Measurements from ENCODE around the gene MGA. TPM values are rescaled to one million over a fixed set of nuclear protein-coding genes. Genes with fewer than 3 reads are reported as not detected.

MGA gene
- total RNA-seq, 1 donor from 2014 or later, result 208 TPM

DNA sequence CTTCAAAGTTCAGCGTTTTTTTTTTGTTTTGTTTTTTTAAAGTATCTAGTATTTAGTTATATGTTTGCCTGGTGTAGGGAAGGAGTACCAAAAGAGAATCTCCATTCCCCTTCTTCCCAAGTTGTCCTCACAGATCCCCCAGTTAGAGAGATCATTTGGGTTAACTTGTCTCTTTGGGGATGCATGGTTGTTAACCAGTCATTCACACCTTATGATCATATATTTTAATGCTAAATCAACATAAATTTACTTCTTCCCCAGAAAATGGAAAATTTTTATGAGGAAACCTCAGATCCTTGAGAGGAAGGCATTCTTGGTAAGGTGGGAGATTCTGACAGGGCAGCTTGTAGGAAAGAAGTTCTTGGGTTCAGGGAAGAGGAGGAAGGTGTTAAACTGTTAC, 1.5 kb upstream of the MGA start:
- DNase-seq (ENCODE audit: low spot score), result no peak

DNA sequence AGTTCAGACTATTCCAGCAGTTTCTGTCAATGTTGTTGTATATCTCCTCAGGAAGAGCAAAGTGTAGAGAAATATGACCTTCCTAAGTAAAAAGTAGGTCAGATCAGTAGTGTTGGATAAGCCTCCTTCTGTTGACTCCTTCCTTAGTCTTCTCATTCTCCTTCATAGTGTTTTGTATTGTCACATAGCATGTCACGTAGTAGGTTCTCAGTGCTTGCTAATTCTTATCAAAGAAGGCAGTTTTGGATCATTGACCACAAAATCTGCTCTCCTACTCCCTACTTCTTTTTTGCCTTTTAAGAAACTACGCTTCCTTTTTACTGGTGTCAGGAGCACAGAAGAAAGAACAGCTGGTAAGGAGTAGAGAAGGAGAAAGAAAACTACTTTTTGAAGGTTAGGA, 1.0 kb upstream of the MGA start:
- no peak for DNase-seq (ENCODE audit: low spot score)

DNA sequence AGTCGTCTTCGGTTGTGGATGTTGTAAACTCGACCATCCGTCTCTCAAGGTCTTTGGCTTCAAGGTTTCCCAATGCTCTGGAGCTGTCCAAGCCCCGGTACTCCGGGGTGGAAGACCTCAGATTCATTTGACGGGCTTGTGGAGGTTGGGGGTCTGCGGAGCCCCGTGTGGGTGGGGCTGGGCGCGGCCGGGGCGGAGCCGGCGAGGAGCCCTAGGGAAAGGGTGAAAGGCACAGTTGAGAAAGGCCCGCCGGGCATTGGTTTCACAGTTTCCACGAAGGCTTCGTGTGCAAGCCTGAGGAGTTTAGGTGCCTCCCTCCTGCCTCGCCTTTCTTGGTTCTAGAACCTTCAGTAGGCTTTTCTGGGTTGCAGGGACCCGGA, 360 bp upstream of the MGA start:
- no peak for DNase-seq (ENCODE audit: low spot score)

DNA sequence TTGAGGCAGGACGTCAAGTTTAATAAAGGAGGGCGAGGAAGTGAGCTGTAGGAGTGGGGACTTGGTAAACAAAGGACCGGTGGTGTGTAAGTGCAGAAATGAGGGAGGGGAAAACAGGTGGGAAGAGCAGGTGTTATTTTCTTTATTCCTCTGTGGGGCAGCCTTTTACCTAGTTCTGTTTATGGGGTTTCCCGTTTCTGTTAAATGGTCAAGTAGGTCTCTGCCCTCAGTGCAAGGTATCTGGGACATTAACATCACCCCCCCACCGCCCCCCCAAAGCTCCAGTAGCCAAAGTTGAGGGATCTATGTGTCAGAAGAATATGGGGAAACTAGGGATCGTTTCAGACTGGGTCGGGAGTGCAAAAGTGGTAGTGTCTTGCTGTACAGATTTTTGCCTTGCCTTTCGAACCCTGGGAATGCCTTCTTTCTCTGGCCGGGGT, 893 bp downstream of the MGA start:
- DNase-seq (ENCODE audit: low spot score), result no peak

DNA sequence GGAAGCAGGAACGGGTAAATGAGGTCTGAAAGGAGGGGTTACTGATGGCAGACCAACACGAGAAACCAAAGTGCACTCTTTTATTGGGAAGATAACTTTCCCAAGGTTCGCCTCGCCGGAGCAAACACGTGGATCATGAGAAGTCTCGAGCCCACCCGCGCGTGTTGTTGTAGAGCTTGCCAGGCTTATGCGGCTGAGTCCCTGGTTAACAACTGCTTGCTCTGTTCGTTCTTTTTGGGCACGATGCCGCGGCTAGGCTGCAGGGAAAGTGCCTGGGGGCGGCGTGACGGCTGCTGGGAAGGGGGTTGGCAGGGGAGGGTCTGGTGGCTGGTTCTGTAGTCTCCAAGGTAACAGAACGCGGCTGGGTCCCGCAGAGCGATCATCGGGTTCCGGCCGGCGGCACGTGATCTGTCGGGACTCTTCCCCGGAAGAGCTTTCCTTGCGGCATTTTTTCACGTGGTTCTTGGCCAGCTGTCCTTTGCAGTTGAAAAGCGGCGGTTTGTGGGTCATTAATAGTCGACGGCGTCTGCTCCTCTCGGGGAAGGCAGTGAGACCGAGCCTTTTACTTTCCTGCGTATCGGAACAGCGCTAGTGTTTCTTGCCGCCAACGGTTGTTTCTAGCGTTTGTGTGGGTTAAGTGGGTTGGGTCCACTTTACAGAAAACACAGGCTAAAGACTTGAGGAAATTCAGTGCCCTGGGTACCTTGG, 1.5 kb downstream of the MGA start:
- DNase-seq (ENCODE audit: low spot score), result peak; percentile 79

DNA sequence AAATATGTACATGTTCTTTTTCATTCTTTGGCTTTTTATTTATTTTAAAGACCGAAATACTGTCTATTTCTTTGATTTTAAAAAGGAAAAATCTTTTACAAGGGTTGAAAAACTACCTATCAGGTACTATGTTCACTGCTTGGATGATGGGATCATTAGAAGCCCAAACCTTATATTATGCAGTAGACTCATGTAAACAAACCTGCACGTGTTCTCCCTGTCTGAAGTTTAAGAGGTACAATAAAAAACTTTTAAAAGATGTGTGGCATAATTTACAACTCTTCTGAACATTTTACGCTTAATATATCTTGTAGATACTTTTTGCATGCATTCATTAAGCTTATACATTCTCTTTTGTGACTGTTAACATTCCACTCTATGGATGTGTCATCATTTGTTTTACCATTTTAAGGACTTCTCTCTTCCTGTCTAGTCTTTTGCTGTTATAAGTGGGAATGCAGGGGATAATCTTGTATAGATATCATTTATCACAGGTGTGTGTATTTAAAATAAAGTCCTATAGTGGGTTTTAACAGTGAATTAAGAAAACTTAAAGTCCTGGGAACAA, 6.2 kb downstream of the MGA start:
- no peak for DNase-seq (ENCODE audit: low spot score)

DNA sequence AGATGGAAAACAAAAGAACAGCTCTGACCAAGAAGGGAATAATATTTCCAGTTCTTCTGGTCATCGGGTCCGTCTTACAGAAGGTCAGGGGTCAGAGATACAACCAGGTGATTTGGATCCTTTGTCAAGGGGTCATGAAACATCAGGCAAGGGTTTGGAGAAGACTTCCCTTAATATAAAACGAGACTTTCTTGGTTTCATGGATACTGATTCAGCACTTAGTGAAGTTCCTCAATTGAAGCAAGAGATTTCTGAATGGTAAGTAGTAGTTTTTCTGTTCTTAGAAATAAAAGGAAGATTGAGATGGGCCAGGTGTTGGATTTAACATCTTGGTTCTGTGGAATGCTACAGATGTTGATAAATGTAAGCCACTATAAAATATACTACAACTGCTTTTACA, 9.5 kb downstream of the MGA start:
- DNase-seq (ENCODE audit: low spot score), result no peak

DNA sequence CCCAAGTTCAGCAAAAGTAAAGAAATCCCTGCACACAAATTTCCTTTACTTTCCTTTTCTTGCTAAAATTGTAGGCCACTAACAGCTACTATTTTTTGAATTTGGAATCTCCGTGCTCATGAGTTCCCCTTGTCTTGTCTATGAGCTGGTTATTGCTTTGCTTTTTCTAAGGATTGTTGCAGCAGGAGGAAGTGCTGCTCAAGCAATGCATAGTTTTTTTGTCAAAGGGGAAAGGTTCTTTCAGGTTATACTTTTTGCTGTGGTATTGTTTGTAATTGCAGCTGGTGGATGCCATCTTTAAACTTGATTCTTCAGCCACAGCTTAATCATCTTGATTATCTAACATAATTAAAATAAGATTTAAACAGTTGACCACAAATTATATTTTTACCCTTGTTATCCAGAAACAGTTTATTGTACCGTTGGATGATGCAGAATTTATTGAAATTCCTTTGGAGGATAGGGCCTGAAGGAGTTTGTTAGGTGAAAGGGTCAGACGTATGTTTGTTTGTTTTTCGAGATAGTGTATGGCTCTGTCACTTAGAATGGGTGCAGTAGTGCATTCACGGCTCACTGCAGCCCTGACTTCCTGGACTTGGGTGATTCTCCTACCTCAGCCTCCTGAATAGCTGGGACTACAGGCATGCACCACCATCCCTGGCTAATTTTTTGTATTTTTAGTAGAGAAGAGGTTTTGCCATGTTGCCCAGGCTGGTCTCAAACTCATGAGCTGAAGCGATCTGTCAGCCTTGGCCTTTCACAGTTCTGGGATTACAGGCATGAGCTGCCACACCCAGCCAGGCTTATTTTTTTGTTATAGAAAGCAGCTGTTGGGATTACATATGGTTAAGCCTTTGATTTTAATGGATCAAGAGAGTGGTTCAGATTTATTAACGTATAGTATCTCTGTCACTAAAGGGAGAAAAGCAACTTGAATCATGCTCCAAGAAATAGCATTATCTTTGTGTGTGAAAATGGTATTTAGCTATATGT, 11.7 kb downstream of the MGA start:
- DNase-seq (ENCODE audit: low spot score), result peak; percentile 30

DNA sequence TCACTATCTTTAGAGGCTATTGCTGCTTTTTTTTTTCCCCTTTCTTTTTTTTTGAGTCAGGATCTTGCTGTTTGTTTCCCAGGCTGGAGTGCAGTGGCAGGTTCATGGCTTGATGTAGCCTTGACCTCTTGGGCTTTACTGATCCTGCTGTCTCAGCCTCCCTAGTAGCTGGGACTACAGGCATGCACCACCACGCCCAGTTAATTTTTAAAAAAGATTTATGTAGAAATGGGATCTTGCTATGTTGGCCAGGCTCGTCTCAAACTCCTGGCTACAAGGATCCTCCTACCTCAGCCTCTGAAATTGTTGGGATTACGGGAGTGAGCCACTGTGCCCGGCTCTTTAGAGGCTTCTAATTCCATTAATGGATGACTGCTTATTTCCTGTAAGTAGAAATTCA, 15.1 kb downstream of the MGA start:
- no peak for DNase-seq (ENCODE audit: low spot score)

DNA sequence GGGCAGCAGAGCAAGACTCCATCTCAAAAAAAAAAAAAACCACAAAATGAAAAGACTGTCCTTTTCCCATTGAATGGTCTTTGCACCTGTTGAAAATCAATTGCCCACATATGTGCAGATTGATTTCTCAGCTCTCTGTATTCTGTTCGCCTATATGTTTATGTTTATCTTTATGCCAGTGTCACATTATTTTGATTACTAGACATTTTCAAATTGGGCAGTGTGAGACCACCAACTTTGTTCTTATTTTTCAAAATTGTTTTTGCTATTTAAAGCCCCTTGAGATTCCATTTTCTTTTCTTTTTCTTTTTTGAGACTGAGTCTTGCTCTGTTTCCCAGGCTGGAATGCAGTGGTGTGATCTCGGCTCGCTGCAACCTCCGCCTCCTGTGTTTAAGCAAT, 18.5 kb downstream of the MGA start:
- no peak for DNase-seq (ENCODE audit: low spot score)

DNA sequence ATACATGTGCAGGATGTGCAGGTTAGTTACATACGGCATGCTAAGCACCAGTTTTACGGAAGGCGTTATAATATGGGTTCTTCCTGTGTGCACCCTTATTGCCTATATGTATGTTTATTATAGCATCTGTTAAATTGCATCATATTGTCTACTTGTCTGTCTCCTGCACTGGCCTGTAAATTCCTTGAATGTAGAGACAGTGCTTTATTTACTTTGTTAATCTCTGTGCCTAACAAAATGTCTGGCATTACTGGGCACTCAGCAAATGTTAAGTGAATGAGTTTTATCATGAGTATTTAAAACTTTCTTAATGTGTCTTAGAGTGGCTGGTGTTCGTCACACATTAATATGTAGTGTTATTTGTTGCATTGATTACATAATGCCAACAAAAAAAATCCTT, 23.8 kb downstream of the MGA start:
- DNase-seq (ENCODE audit: low spot score), result no peak

DNA sequence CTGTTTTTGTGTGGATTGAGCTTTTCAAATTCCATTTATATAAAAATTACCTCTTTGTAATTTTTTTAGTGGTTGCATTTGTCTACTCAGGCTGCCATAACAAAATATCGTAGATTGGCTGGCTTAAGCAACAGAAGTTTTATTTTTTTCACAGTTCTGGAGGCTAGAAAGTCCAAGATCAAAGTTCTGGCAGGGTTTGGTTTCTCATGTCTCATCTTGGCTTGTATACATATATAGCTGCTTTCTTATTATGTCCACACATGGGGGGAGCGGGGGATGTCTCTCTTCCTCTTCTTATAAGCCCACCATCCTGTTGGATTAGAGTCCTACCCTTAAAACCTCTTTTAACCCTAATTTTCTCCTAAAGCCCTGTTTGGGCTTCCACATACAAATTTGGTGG, 28.5 kb downstream of the MGA start:
- no peak for DNase-seq (ENCODE audit: low spot score)

DNA sequence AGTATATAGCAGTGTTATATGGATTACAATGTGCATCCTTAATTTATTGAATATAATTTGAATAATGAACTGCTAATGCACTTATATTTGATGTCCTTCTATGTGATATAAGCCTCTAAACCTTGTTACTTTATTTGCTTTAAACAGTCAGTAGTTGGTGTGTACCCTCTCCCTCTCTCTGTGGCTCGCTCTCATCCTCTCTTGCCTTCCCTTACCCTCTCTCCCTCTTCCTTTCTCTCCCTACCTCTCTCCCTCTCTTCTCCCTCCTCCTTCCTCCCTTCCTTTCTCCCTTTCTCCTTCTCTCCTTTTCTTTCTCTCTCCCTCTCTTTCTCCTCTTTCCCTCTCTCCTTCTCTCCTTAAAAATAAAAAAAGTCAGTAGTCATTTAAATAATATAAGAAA, 28.9 kb downstream of the MGA start:
- no peak for DNase-seq (ENCODE audit: low spot score)

DNA sequence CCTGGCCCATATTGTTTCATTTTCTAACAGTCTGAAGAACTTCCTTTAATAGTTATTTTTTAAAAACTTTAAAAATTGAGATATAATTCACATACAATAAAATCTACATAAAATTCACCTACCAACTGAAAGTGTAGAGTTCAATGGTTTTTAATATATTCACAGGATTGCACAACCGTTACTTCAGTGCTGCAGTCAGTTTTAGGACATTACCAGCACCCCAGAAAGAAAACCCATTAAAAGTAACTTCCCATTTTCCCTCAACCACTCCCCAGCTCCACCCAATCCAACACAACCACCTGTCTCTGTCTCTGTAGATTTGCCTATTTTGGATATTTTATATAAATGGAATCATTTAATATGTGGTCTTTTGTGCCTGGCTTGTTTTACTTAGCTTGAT, 29.6 kb downstream of the MGA start:
- no peak for DNase-seq (ENCODE audit: low spot score)

DNA sequence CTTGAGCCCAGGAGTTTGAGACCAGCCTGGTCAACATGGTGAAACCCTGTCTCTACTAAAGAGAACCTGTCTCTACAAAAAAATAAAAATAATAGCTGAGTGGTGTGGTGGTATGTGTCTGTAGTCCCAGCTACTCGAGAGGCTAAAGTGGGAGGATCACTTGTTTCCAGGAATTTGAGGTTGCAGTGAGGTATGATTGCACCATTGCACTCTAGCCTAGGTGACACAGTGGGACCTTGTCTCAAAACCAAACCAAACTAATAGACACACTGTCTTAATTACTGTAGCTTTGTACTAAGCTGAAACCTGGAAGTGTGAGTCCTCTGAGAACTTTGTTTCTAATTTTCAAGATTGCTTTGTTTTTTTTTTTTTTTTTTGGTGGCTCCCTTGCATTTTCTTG, 30.4 kb downstream of the MGA start:
- no peak for DNase-seq (ENCODE audit: low spot score)

DNA sequence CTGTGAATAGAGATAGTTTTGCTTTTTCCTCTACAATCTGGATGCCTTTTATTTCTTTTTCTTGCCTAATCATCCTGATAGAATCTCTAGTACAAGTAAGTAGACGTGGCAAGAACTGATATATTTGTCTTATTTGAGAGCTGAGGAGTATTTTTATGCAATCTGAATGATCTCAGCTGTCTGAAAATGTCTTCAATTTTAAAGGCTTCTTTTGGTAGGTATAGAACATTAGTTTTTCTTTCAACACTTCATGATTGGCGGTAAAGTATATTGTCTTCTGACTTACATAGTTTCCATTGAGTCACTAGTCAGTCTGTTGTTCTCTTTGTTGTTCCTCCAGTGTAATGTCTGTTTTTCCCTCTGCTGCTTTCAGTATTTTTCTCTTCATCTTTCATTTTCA, 31.3 kb downstream of the MGA start:
- DNase-seq (ENCODE audit: low spot score), result no peak

DNA sequence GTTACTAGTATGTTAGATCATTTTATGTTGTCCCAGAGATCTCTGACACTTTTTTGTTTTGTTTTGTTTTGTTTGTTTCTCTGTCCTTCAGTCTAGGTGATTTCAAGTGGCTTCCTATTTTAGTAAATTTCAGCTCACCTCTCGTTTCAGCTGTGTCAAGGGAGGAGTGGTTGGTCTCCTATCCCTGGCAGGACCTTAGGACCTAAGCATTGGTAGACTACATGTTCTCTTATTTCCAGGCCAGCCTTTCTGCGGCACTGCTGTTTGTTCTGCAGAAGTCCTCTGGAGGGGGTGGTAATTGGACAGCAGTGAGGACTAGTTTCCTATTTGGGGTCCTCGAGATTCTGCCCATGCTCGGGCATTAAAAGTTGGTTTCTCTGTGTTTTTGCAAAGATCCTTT, 31.8 kb downstream of the MGA start:
- no peak for DNase-seq (ENCODE audit: low spot score)

DNA sequence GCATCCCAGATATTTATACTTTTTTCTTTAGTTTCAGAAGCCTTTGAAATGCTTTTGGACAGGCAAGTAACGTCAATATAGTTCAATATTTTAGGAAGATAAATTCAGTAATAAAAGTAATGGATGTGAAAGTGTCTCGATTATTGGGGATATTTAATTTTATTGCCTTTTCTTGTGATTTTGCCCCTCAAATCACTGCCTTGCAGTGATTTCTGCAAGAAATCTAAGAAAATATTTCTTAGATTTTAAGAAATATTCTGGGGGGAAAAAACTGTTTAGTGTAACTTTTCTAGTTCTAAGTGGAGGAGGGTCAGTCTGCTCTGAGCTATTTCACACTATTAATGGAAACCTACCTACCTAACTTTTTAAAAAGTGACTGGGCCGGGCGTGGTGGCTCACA, 33.6 kb downstream of the MGA start:
- no peak for DNase-seq (ENCODE audit: low spot score)

DNA sequence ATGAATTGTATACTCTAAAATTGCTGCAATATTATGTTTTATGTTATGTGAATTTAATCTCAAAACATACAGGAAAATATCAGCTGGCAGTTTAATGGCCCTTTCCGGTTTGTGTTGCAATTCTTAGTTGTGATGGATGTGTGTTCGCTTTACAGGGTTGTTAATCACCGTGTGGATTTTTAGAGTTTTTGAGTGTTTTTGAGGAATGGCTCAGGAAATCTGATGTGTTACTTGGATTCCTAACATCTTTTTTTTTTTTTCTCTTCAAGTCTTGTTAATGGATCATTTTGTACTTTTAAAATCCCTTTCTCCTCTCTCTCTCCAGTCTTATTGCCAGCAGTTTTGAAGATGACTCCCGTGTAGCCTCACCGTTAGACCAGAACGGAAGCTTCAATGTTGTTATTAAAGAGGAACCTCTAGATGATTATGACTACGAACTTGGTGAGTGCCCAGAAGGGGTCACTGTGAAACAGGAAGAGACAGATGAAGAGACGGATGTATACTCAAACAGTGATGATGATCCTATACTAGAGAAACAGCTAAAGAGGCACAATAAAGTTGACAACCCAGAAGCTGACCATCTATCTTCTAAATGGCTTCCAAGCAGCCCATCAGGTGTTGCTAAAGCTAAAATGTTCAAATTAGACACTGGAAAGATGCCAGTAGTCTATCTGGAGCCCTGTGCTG, 35.7 kb downstream of the MGA start:
- DNase-seq (ENCODE audit: low spot score), result peak; percentile 18

DNA sequence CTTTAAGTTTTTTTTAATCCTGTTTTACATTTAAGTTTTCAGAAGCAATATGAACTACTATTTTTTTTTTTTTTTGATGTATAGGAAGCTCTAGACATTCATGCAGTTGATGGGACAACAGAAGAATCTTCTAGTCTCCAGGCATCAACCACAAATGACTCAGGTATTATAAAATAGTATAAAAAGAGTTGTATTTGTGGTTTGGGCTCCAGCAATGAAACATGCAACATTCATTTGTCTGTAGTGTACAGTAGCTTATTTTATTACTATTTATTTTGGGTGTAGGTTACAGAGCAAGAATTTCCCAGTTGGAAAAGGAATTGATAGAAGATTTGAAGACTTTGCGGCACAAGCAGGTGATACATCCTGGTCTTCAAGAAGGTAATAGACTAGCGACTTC, 38.6 kb downstream of the MGA start:
- no peak for DNase-seq (ENCODE audit: low spot score)

DNA sequence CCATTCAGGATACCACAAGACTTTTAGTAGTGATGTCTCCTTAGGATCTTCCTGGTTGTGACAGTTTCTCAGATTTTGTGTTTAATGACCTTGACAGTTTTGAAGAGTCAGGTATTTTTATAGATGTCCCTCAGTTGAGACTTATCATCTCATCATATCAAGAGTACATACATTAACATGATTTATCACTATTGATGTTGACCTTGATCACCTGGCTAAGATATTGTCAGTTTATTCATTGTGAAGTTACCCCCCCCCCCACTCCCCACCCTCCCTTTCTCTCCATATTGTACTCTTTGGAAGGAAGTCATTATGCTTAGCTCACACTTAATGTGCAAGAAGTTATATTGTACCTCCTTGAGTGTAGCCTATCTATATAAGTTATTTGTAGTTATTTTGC, 42.9 kb downstream of the MGA start:
- no peak for DNase-seq (ENCODE audit: low spot score)

DNA sequence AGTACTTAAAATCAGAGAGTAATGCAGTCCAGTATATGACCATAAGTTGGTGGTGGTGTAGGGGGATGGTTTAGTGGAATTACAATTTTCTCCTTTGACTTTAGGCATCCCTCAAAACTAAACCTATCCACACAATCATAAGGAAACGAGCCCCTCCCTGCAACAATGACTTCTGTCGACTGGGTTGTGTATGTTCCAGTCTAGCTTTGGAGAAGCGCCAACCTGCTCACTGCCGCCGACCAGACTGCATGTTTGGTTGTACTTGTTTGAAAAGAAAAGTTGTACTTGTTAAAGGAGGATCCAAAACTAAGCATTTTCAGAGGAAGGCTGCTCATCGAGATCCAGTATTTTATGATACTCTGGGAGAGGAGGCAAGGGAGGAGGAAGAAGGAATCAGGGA, 52.8 kb downstream of the MGA start:
- peak; percentile 58 for DNase-seq (ENCODE audit: low spot score)

All from umbilical cord (tissue), 2 donors.